Stimulated activated CD8-positive, alpha-beta memory T cell treated with anti-CD3 and anti-CD28 coated beads, Interleukin-2, amount 100 ng/mL, for 1 hour (primary cell): ENCODE data around the gene FAM13B.
"Not testable (repeated sequence)": the region's sequence is repeated elsewhere in the genome, so short reads cannot be mapped to it uniquely, and the experiment has no call there.

Source experiments
- DNase-seq, 2 donors: peaks; one replicate each; pipeline ENCODE4 v3.0.0-alpha.2; 2020; ENCODE audit warnings: low read depth in 2 of 2

The FAM13B gene

GRCh38 chr5:137989419-137989818, 43.5 kb downstream of the FAM13B start:
- DNase-seq: no peak

GRCh38 chr5:137975208-137975607, 57.7 kb downstream of the FAM13B start:
- DNase-seq: no peak

- not testable (repeated sequence) for DNase-seq
Observed at GRCh38 chr5:137970384-137970783, 62.5 kb downstream of the FAM13B start.

GRCh38 chr5:137960819-137961218, 72.1 kb downstream of the FAM13B start:
- no peak for DNase-seq

GRCh38 chr5:137960141-137960540, 72.7 kb downstream of the FAM13B start:
- no peak for DNase-seq

GRCh38 chr5:137959488-137959887, 73.4 kb downstream of the FAM13B start:
- DNase-seq: no peak

- no peak for DNase-seq
Observed at GRCh38 chr5:137957948-137958347, 74.9 kb downstream of the FAM13B start.

- DNase-seq: no peak
Observed at GRCh38 chr5:137954131-137954879, 78.6 kb downstream of the FAM13B start.

GRCh38 chr5:137945825-137946224, 87.1 kb downstream of the FAM13B start:
- no peak for DNase-seq

- not testable (repeated sequence) for DNase-seq
Observed at GRCh38 chr5:137944280-137944679, 88.6 kb downstream of the FAM13B start.

GRCh38 chr5:137939331-137939730, 93.5 kb downstream of the FAM13B start:
- no peak for DNase-seq

GRCh38 chr5:137938751-137939143, 94.1 kb downstream of the FAM13B start:
- DNase-seq: no peak

- DNase-seq: no peak
Observed at GRCh38 chr5:137937994-137938750, 94.7 kb downstream of the FAM13B start.

GRCh38 chr5:137935694-137936093, 97.2 kb downstream of the FAM13B start:
- no peak for DNase-seq

- no peak for DNase-seq
Observed at GRCh38 chr5:137935190-137935589, 97.7 kb downstream of the FAM13B start.

- no peak for DNase-seq
Observed at GRCh38 chr5:137933491-137933911, 99.4 kb downstream of the FAM13B start.

- DNase-seq: no peak
Observed at GRCh38 chr5:137932800-137933199, 100.1 kb downstream of the FAM13B start.

GRCh38 chr5:137923856-137924255, 109.0 kb downstream of the FAM13B start:
- no peak for DNase-seq

GRCh38 chr5:137921931-137922330, 110.9 kb downstream of the FAM13B start:
- no peak for DNase-seq

GRCh38 chr5:137916923-137917322, 116.0 kb downstream of the FAM13B start:
- no peak for DNase-seq

GRCh38 chr5:137914758-137915157, 118.1 kb downstream of the FAM13B start:
- no peak for DNase-seq

- DNase-seq: no peak
Observed at GRCh38 chr5:137902408-137903133, 130.3 kb downstream of the FAM13B start.
